Osteoblast (primary cell): ENCODE measurements around the gene SLC2A4RG. TPM values are rescaled to one million over a fixed set of nuclear protein-coding genes. Genes with fewer than 3 reads are reported as not detected.

Experiments used
- DNase-seq: peaks from one replicate; pipeline ENCODE4 v3.0.0; 2011; ENCODE audit warnings: low spot score, mixed read lengths; ENCODE audit not compliant: insufficient read length; ENCODE audit errors: missing footprints
- H2AFZ ChIP-seq: 2 replicates; pipeline ENCODE4 v1.6.0; 2011; ENCODE audit warnings: mild to moderate bottlenecking, low read length
- H3K27ac ChIP-seq: 2 replicates; pipeline ENCODE4 v1.5.1; 2011; ENCODE audit warnings: mild to moderate bottlenecking, low read depth, low read length, moderate library complexity
- H3K27me3 ChIP-seq: 2 replicates; pipeline ENCODE4 v1.6.0; 2012; ENCODE audit warnings: mild to moderate bottlenecking, control low read depth, inconsistent platforms, low read length, moderate library complexity; ENCODE audit not compliant: insufficient read depth
- H3K36me3 ChIP-seq: 2 replicates; pipeline ENCODE4 v1.5.1; 2011; ENCODE audit warnings: mild to moderate bottlenecking, low read length, control low read depth, moderate library complexity; ENCODE audit not compliant: insufficient read depth
- H3K4me1 ChIP-seq: 2 replicates; pipeline ENCODE4 v1.5.1; 2011; ENCODE audit warnings: mild to moderate bottlenecking, low read length, control low read depth, moderate library complexity; ENCODE audit not compliant: insufficient read depth
- H3K4me2 ChIP-seq: 2 replicates; pipeline ENCODE4 v1.6.0; 2011; ENCODE audit warnings: mild to moderate bottlenecking, low read length; ENCODE audit not compliant: insufficient read depth
- H3K4me3 ChIP-seq: fragments of 200-600 bp; sonication (generic); 3 replicates; pipeline ENCODE4 v1.5.1; 2012; ENCODE audit warnings: mild to moderate bottlenecking, low read length, inconsistent platforms; ENCODE audit not compliant: insufficient read depth
- H3K79me2 ChIP-seq: 2 replicates; pipeline ENCODE4 v1.6.0; 2012; ENCODE audit warnings: mild to moderate bottlenecking, low read length, control low read depth, inconsistent platforms; ENCODE audit not compliant: insufficient read depth
- H3K9me3 ChIP-seq: 2 replicates; pipeline ENCODE4 v1.5.1; 2011; ENCODE audit warnings: low read depth, low read length, control low read depth
- H4K20me1 ChIP-seq: 2 replicates; pipeline ENCODE4 v1.6.0; 2012; ENCODE audit warnings: mild to moderate bottlenecking, low read length, control low read depth; ENCODE audit not compliant: insufficient read depth
- total RNA-seq: library from RNA; depleted of rRNA; stranded (reverse); fragments of >200 nt; gene quantifications from 2 replicates; pipeline ENCODE4 v1.2.3, GENCODE V29; 2012
- TF ChIP-seq, protein P1 (sequence below): IDR thresholded peaks from 2 replicates; pipeline ENCODE4 v1.5.1; 2011; ENCODE audit warnings: mild to moderate bottlenecking, low read depth, low read length, moderate library complexity; ENCODE audit errors: extremely low read depth

Gene SLC2A4RG
- total RNA-seq, 1 donor = 27.5 TPM

DNA sequence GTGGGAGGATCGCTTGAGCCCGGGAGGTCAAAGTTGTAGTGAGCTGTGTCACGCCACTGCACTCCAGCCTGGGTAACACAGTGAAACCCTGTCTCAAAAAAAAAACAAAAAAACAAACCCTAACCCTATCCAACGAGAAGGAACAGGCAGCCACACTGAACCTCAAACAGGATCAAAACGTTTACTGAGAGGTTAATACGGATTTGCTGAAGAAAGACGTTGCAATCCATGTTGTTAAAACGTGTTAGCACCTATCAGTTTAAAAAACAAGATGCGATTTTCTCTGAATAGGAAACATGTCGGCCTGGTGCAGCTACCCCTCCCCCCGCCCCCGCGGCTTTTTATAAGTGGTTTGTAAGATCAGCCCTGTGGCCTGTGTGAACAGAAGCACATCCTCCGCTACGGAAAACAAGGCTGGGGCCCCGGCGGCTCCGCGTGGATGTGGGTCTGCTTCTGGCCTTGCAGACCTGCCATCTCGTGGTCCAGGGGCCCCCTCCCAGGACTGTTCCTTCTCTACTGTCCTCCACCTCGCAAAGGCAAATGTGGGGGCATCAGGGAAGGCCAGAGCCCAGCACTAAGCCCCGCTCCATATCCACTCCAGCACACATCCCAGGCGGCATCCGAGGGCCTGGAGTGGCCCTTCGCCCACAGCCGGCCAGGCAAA lies 11.4 kb downstream of the SLC2A4RG start:
- Histone ChIP-seq H3K27me3 (no peaks in the 10 kb centered on the region), H3K79me2 (no peaks in the 10 kb centered on the region), H3K4me1 (no peaks in the 10 kb centered on the region), H3K4me2 (no peak overlapping the region), H3K9me3 (no peaks in the 10 kb centered on the region), H3K36me3 (no peaks in the 10 kb centered on the region), H4K20me1 (no peaks in the 10 kb centered on the region), H2AFZ (no peak overlapping the region), H3K27ac (no peak overlapping the region), H3K4me3 (no peak overlapping the region)
- TF ChIP-seq, protein P1, sequence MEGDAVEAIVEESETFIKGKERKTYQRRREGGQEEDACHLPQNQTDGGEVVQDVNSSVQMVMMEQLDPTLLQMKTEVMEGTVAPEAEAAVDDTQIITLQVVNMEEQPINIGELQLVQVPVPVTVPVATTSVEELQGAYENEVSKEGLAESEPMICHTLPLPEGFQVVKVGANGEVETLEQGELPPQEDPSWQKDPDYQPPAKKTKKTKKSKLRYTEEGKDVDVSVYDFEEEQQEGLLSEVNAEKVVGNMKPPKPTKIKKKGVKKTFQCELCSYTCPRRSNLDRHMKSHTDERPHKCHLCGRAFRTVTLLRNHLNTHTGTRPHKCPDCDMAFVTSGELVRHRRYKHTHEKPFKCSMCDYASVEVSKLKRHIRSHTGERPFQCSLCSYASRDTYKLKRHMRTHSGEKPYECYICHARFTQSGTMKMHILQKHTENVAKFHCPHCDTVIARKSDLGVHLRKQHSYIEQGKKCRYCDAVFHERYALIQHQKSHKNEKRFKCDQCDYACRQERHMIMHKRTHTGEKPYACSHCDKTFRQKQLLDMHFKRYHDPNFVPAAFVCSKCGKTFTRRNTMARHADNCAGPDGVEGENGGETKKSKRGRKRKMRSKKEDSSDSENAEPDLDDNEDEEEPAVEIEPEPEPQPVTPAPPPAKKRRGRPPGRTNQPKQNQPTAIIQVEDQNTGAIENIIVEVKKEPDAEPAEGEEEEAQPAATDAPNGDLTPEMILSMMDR = no peak
- peak; percentile 57 for DNase-seq

DNA sequence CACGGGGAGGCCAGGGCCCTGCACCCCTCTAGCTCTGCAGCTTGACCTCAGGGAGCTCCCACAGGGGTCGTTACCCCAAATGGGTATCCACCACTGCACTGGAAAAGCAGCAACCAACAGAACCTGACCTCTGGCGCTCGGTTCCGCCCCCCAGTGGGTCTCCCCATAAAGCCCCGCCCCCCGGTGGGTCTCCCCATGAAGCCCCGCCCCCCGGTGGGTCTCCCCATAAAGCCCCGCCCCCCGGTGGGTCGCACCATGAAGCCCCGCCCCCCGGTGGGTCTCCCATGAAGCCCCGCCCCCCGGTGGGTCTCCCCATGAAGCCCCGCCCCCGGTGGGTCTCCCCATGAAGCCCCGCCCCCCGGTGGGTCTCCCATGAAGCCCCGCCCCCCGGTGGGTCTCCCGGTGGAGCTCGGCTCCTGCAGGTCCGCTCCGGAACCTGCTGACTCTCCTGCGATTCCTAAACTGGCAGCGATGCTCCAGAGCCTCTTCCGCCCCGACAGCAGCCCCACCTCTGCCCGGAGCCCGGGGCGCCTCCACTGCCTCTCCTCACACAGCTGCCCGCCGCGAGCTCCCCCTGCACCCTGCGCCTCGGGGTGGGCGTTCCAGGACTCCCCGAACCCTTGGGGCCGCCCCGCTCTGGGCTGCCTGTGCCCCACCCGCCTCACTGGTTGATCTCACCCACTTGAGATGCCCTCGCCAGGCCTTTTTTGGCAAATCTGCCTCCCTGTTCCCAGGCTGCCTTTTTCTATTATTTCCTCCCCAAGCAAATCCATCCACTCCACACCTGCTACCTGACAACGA lies 12.1 kb downstream of the SLC2A4RG start:
- Histone ChIP-seq H3K4me3 (no peak overlapping the region), H3K4me1 (no peaks in the 10 kb centered on the region), H3K4me2 (no peak overlapping the region), H3K9me3 (no peaks in the 10 kb centered on the region), H4K20me1 (no peaks in the 10 kb centered on the region), H3K27me3 (no peaks in the 10 kb centered on the region), H3K36me3 (no peaks in the 10 kb centered on the region), H2AFZ (no peak overlapping the region), H3K27ac (no peak overlapping the region), H3K79me2 (no peaks in the 10 kb centered on the region)
- peak; percentile 73 for DNase-seq
- TF ChIP-seq, protein P1 = no peak

DNA sequence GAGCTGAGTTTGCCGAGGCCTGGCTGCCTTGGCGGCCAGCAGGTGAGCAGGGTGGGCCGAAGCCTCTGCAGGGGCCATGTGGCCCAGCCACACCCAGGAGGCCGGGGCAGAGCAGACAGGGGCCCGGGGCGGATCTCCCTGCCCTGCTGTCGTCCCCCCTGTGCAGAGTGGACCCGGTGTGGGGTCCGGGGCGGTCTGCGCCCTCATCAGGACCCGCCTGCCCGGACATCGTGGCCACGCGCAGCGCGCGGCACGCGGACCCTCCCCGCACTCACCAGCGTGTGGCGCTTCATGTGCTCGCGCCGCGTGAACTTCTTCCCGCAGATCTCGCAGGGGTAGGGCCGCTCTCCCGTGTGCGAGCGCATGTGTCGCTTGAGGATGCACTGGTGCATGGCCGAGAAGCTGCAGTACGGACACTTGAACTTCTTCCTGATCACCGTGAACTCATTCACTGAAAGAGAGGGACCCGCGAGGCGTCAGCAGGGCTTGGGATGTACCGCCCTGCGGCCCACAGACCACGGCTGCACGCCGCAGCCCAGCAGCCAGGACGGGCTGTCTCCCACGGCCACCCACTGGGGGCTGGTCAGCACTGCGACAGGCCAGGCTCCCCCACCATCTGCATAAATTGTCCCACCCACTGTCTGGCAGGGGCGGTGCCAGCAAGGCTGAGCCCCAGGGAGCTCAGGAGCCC lies 13.0 kb downstream of the SLC2A4RG start:
- H3K79me2 ChIP-seq = no peaks in the 10 kb centered on the region
- no peaks in the 10 kb centered on the region for H4K20me1 ChIP-seq
- TF ChIP-seq, protein P1 = no peak
- no peak overlapping the region for H2AFZ ChIP-seq
- no peak overlapping the region for H3K27ac ChIP-seq
- no peaks in the 10 kb centered on the region for H3K36me3 ChIP-seq
- no peaks in the 10 kb centered on the region for H3K9me3 ChIP-seq
- H3K4me3 ChIP-seq = no peak overlapping the region
- DNase-seq = peak; percentile 63
- no peaks in the 10 kb centered on the region for H3K4me1 ChIP-seq
- no peaks in the 10 kb centered on the region for H3K27me3 ChIP-seq
- H3K4me2 ChIP-seq = no peak overlapping the region

DNA sequence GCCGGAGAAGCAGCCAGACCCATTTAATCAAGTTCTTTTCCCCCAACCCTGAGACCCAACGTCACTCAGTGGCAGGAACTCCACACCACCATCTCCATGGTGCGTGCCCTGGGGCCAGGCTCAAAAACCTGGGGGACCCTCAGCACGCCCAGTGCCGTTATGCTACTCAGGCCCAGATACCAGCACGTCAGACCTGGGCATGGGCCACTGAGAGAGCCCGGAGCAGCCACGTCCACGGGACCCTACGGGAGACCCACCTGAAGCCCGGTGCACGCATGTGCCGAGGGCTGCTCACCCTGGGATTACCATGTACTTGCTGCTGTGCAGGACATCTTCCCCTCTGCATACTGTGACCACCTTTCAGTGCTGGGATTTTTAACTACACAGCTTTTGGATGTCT lies 13.8 kb downstream of the SLC2A4RG start:
- Histone ChIP-seq H3K9me3 (no peaks in the 10 kb centered on the region), H2AFZ (no peak overlapping the region), H3K4me1 (no peaks in the 10 kb centered on the region), H3K79me2 (no peaks in the 10 kb centered on the region), H4K20me1 (no peaks in the 10 kb centered on the region), H3K4me3 (no peak overlapping the region), H3K4me2 (no peak overlapping the region), H3K27me3 (no peaks in the 10 kb centered on the region), H3K36me3 (no peaks in the 10 kb centered on the region), H3K27ac (no peak overlapping the region)
- TF ChIP-seq, protein P1 = no peak
- peak; percentile 67 for DNase-seq
